ENCODE data around the gene SULT2B1. TPM values are rescaled to one million over a fixed set of nuclear protein-coding genes. Genes with fewer than 3 reads are reported as not detected.

Gene SULT2B1
- total and polyA plus RNA-seq, 4 donors, result 0.14 to 0.24 TPM; not detected in 2

DNA sequence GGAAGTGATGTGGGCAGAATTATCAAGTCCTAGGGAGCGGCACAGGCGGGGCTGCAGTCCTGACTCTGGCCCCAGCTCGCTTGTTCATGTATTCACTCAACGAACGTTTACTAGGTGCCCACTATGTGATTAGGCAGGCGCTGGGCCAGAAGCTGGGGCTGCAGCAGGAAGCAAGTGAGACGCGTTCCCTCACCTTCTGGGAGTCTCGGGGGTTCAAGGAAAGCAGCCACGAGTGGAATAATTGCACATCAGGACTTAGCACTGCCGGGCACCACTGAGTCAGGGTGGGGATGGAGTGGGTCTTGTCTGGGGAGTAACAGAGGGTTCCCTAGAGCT, 37.9 kb upstream of the SULT2B1 start:
- DNase-seq (ENCODE audit: low spot score), result no peak
- Histone ChIP-seq H3K4me1 (ENCODE audit: control insufficient read depth in 4 of 4, insufficient read depth in 4 of 4, low read length in 3 of 4) (peaks cover 0 to 9% (median 1%) of the 10 kb centered on the region in 4 donors), H3K9ac (ENCODE audit: low read depth in 1 of 2, low read length in 2 of 2) (no peak overlapping the region), H3K27me3 (ENCODE audit: control insufficient read depth in 4 of 4, insufficient read depth in 4 of 4, low read length in 3 of 4) (peaks cover 0 to 8% (median 2%) of the 10 kb centered on the region in 4 donors), H3K36me3 (ENCODE audit: control insufficient read depth in 4 of 4, insufficient read depth in 3 of 4, low read depth in 1 of 4, low read length in 3 of 4) (no peaks in the 10 kb centered on the region), H3K27ac (ENCODE audit: low read depth in 1 of 2, low read length in 2 of 2) (no peak overlapping the region), H3K9me3 (ENCODE audit: control insufficient read depth in 4 of 4, low read length in 3 of 4) (no peaks in the 10 kb centered on the region), H3K4me3 (ENCODE audit: low read depth in 1 of 3, low read length in 3 of 3) (no peak overlapping the region)
- TF ChIP-seq, protein P1, sequence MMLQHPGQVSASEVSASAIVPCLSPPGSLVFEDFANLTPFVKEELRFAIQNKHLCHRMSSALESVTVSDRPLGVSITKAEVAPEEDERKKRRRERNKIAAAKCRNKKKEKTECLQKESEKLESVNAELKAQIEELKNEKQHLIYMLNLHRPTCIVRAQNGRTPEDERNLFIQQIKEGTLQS (IDR thresholded peaks at IDR 0.05), result no peak
- TF ChIP-seq, protein P2, sequence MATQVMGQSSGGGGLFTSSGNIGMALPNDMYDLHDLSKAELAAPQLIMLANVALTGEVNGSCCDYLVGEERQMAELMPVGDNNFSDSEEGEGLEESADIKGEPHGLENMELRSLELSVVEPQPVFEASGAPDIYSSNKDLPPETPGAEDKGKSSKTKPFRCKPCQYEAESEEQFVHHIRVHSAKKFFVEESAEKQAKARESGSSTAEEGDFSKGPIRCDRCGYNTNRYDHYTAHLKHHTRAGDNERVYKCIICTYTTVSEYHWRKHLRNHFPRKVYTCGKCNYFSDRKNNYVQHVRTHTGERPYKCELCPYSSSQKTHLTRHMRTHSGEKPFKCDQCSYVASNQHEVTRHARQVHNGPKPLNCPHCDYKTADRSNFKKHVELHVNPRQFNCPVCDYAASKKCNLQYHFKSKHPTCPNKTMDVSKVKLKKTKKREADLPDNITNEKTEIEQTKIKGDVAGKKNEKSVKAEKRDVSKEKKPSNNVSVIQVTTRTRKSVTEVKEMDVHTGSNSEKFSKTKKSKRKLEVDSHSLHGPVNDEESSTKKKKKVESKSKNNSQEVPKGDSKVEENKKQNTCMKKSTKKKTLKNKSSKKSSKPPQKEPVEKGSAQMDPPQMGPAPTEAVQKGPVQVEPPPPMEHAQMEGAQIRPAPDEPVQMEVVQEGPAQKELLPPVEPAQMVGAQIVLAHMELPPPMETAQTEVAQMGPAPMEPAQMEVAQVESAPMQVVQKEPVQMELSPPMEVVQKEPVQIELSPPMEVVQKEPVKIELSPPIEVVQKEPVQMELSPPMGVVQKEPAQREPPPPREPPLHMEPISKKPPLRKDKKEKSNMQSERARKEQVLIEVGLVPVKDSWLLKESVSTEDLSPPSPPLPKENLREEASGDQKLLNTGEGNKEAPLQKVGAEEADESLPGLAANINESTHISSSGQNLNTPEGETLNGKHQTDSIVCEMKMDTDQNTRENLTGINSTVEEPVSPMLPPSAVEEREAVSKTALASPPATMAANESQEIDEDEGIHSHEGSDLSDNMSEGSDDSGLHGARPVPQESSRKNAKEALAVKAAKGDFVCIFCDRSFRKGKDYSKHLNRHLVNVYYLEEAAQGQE (IDR thresholded peaks at IDR 0.05), result no peak
- no peak for TF ChIP-seq TAF1 (conservative IDR thresholded peaks at IDR 0.05)
- TF ChIP-seq HNF4A (conservative IDR thresholded peaks at IDR 0.05), result no peak
- TF ChIP-seq, protein P3, sequence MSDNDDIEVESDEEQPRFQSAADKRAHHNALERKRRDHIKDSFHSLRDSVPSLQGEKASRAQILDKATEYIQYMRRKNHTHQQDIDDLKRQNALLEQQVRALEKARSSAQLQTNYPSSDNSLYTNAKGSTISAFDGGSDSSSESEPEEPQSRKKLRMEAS (IDR thresholded peaks at IDR 0.05), result no peak
- no peak for TF ChIP-seq FOXA1 (IDR thresholded peaks at IDR 0.05)
- TF ChIP-seq GABPA (IDR thresholded peaks at IDR 0.05 in 1 of 2, conservative IDR thresholded peaks at IDR 0.05 in 1 of 2), result no peak
- no peak for TF ChIP-seq CTCF (IDR thresholded peaks at IDR 0.05; ENCODE audit: low read depth, low read length, missing input control)
- TF ChIP-seq JUND (IDR thresholded peaks at IDR 0.05), result no peak
- TF ChIP-seq EGR1 (IDR thresholded peaks at IDR 0.05; ENCODE audit: low read depth in 2 of 2), result no peak
- no peak for TF ChIP-seq SP1 (IDR thresholded peaks at IDR 0.05)
- no peak for TF ChIP-seq RXRA (IDR thresholded peaks at IDR 0.05)
- TF ChIP-seq, protein P4, sequence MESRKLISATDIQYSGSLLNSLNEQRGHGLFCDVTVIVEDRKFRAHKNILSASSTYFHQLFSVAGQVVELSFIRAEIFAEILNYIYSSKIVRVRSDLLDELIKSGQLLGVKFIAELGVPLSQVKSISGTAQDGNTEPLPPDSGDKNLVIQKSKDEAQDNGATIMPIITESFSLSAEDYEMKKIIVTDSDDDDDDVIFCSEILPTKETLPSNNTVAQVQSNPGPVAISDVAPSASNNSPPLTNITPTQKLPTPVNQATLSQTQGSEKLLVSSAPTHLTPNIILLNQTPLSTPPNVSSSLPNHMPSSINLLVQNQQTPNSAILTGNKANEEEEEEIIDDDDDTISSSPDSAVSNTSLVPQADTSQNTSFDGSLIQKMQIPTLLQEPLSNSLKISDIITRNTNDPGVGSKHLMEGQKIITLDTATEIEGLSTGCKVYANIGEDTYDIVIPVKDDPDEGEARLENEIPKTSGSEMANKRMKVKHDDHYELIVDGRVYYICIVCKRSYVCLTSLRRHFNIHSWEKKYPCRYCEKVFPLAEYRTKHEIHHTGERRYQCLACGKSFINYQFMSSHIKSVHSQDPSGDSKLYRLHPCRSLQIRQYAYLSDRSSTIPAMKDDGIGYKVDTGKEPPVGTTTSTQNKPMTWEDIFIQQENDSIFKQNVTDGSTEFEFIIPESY (IDR thresholded peaks at IDR 0.05), result no peak
- TF ChIP-seq NR2F2 (IDR thresholded peaks at IDR 0.05), result no peak
- TF ChIP-seq HNF4G (IDR thresholded peaks at IDR 0.05), result no peak
- TF ChIP-seq RAD21 (IDR thresholded peaks at IDR 0.05), result no peak
- 46% methylated on average over 11 of the region's 11 CpGs for WGBS

- H3K9me3 ChIP-seq (ENCODE audit: control insufficient read depth in 4 of 4, low read length in 3 of 4), result no peaks in the 10 kb centered on the region
- no peak for DNase-seq (ENCODE audit: low spot score)
- no peak overlapping the region for H3K9ac ChIP-seq (ENCODE audit: low read depth in 1 of 2, low read length in 2 of 2)
- peaks cover 0 to 8% (median 2%) of the 10 kb centered on the region in 4 donors for H3K27me3 ChIP-seq (ENCODE audit: control insufficient read depth in 4 of 4, insufficient read depth in 4 of 4, low read length in 3 of 4)
- H3K27ac ChIP-seq (ENCODE audit: low read depth in 1 of 2, low read length in 2 of 2), result no peak overlapping the region
- no peaks in the 10 kb centered on the region for H3K36me3 ChIP-seq (ENCODE audit: control insufficient read depth in 4 of 4, insufficient read depth in 3 of 4, low read depth in 1 of 4, low read length in 3 of 4)
- TF ChIP-seq, protein P4 (IDR thresholded peaks at IDR 0.05), result no peak
- TF ChIP-seq, protein P1 (IDR thresholded peaks at IDR 0.05), result no peak
- 83% methylated on average over 8 of the region's 8 CpGs for WGBS
- H3K4me1 ChIP-seq (ENCODE audit: control insufficient read depth in 4 of 4, insufficient read depth in 4 of 4, low read length in 3 of 4), result peaks cover 0 to 5% (median 1%) of the 10 kb centered on the region in 4 donors
- H3K4me3 ChIP-seq (ENCODE audit: low read depth in 1 of 3, low read length in 3 of 3), result no peak overlapping the region
Measured at GRCh38 chr19:48516536-48516935, 35.4 kb upstream of the SULT2B1 start.

Measured in liver (tissue), 9 donors.